HG03066 (cell line): ENCODE results near the gene PTGER3.
A peak's percentile ranks its signal among the peaks of the same experiment; 100 is the strongest.

Experiments
- ATAC-seq: cut with Tn5 transposase; IDR thresholded peaks from one replicate; pipeline ENCODE4 v1.9.1; 2021; ENCODE audit warnings: low read depth; ENCODE audit not compliant: unreplicated experiment

The PTGER3 gene

DNA sequence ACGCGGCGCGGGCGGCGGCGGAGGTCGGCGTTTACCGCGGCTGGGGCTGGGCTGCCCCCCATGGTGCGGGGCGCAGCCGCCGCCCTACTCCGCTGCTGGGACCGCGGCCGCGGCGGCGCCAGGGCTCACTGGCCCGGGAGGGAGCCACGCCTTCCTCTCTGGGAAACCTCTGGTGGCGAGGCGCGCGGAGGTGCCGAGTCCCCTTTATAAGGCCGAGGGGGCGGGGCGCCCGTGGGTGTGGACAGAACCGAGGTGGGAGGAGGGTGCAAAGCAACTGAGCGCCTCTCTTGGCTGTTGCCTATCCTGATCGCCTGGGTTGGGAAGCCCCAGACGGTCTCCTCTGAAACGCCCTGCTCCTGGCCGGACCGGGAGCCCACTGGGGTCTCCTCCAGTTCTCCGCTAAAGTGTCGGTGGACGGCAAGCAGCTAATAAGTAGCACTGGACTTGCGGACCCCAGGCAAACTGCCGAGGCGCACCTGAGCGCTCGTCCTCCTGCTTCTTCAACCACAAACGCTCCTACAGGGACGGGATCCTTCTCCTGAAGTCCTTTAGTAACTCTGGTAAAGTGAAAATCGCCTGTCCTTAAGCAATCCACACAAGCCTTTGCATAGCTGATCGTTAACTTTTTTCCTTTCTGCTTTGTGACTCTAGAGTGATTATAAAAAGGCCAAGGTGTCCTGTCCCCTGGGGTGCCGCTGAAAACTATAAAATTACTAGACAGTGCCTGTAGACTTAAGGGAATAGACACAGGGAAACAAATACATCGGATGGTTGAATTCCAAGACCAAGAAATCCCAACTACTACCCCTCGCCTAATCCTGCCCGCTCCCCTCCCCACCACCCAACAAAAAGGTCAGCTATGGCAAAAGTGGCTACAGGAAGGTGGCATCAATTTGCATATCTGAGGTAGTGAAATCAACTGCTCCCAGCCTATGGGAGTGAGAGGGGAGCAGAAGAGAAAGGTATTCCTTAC, at the start of gene PTGER3:
Gene PTGER3, minus strand, starts transcription at position 182 of the 973 bp plus-strand sequence. CDS start 239 bp downstream, outside the sequence.
- peak; percentile 42 for ATAC-seq

GRCh38 chr1:71094913-71095312, 47.3 kb upstream of the PTGER3 start:
- ATAC-seq: no peak

DNA sequence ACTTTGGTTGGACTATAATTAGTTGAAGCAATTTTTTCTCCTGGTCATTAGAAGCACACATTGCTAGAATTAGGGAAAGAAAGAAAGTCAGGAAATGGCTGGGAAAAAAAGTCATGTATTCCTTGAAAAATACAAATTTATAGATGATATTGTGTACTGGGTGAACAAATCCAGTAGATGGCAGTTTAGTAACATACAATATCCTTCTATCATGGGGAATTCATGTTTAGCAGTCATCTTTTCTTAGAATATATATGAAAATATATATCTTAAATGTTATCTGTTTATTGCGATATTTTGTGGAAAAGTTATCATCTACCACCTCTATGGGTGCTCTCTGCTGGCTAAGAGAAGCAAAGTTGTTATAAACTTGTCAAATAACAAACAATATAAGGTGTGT, 46.3 kb upstream of the PTGER3 start:
- ATAC-seq: no peak

GRCh38 chr1:71089536-71090270, 42.1 kb upstream of the PTGER3 start:
- no peak for ATAC-seq

DNA sequence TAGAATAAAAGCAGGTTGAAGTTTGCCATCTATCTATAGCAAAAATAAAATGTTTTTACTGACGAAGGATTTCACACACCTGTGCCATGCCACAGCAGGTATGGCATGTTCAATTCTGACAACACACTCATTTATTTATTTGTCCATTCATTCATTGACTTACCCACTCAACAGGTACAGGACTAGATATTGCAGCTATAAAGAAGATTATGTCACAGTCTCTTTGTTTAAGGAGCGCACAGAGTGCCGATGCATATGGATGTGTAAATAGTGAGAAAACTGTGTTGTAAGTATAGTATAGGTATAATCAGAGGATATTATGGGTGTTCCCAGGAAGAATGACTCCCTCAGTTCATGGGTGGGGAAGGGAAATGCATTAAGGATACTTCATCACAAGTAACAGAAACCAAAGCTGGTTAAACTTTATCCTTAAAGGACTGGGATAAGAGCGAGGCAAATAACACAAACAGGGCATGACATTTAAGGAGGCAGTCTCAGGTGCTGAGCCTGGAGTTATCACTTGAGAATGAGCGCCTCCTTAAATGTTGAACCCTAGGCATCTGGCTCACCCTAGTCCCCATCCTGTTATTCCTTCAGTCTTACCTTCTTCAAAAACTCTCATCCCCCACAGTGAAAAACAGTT, 41.1 kb upstream of the PTGER3 start:
- ATAC-seq: no peak

- ATAC-seq: no peak
Measured at GRCh38 chr1:71087713-71088112, 40.1 kb upstream of the PTGER3 start.

GRCh38 chr1:71087060-71087459, 39.4 kb upstream of the PTGER3 start:
- ATAC-seq: no peak

GRCh38 chr1:71086331-71086730, 38.7 kb upstream of the PTGER3 start:
- ATAC-seq: no peak

DNA sequence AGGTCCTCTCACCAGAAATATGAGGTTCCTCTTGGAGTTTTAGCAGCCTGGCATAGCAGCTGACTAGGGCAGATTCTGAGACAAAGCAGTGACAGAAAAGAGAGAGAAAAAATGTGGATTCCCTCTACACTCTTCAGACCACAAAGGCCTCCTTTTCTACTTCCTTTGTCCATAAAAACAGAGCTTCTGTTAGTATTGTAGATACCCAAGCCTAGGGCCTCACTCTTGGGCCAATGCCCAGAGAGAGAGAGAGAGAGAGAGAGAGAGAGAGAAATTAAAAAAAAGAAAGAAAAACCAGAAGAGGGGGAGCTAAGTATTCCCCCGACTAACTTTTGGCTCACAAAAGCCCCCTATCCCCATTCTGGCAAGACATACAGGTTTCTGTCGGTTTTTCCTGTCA, 35.7 kb upstream of the PTGER3 start:
- ATAC-seq: no peak

DNA sequence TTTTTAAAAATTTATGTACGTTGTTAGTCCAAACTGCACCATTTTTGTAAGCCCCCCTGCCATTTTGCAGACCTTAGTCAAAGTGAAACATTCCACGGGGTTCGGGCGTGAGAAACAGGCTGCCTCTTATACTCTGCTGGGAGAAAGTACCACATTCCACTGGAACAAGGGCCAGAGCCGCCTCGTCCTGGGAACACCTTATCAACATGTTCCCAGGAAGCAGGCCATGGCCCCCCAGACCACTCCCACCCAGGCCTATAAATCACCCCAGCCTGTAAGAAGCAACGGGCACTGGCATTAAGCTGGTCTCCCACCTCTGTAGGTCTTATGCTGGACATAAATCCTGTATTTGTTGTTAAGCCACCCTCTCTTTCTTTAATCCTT, 34.1 kb upstream of the PTGER3 start:
- no peak for ATAC-seq

DNA sequence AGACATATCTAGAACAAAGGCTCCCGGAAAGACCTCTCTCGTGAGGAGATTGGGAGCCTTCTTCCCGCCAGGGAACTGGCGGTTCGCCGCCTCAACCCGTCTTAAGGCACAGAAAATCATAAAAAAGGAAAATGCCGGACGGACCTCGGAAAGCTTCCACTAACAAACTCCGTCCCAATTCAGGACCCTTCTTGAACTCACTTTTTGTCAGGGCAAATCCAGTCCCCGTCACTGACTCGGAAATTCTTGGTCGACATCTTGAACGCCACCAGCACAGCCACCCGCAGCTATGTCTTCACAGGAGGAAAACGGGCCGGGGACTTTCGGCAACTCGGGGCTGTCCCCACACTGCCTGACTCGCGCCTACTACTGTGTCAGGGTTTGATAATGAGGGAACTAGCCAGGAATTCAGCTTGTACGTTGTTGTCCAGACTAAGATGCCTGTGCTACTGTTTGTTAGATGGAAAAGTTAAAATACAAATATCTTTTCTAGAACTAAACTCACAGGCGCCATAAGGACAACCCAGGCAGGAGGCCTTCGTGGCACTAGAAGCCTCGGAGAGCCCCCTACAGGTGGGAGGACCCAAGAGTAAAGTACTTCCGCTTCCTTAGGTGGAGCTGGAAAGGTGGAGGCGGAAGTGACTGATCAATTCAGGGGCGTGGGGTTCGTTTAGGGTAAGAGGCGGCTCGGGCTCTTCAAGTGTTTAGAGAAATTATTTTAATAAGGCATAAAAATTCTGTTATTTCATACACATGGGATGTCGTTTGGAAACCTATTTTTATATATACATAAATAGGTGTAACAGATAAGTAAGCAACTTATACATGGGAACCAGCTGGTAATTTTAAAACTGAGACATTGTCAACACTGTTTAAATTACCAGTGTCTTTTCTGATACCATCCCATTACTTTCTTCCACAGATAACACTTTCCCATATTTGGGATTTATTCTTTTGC, 33.4 kb upstream of the PTGER3 start, which contains the start of gene ZRANB2:
Gene ZRANB2, minus strand, starts transcription at position 297 of the 958 bp plus-strand sequence. Its CDS starts 40 bp downstream, at position 257.
- peak; percentile 99 for ATAC-seq

DNA sequence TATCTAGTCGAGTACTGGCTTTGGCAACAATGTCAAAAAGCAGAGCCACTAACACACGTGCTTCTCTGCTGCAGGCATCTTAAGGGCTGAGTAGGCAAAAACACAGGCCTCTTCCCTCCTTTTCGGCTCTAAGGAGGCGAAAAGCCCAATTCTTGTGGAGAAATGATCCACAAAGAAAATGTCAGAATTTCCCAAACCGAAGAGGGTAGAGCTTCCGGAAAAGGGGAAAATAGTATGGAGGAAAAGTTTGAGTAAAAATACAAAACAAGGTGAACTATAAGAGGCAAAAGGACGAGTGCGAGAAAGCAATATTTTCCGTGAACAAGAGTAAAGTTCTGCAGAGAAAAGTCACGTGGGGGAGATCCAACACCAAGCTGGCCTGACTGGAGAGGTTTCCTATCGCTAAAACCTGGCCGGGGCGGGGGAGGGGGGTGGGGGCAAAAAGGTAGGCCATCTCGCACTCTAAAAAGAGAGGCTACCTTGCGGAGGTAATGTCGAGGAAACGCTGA, 32.7 kb upstream of the PTGER3 start:
- peak; percentile 16 for ATAC-seq

DNA sequence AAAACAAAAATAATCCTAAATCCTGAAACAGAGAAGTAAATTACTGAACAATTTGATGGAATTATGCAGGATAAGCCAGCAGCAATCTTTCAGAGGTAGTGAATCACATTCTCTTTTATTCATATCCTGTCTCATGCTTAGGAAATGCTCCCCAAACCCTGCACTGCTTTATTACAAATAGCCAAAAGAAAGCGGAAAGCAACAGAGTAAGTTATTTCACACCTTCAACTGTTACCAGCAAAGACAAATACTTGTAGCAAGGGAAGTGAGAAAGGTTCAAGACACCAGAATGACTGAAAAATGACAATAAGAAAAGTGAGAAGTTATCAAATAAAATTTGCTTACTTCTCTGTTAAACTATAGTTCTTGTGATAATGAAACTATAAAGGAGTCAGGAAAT, 27.1 kb upstream of the PTGER3 start:
- no peak for ATAC-seq

DNA sequence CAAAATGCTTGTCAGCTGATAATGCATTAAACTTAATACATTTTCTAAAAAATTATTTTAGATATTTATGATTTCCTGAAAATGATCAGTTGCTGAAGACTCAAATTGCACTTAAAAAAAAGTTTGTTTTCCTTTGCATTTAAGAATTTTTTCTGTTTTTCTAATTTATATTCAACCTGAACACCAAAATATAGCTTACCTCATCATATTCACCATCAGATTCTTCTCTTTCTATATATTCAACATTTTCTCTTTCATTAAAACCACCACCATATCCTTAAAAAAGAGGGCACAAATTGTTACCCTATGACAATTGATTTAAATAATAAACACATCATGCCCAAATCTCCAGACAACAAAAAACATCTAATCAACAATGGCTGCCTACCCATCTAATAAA, 24.7 kb upstream of the PTGER3 start:
- ATAC-seq: no peak

DNA sequence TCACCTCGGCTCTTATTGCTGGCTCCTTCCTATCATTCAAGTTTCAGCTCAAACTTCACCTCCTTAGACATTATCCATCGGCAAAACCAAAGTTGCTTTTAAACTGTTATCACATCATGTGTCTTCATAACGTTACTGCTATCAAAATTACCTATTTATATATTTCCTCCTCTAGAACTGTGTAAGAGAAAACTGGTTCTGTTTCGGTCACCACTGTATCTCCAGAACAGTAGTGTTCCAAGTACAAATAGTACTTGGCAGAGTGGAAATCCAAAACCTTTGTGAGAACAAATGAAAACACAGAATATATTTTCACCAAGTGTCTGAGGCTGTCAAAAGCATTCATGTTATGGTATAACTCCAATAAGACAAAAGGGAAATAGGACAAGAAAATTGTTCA, 24.1 kb upstream of the PTGER3 start:
- no peak for ATAC-seq

GRCh38 chr1:71068325-71069240, 21.0 kb upstream of the PTGER3 start:
- peak; percentile 78 for ATAC-seq

DNA sequence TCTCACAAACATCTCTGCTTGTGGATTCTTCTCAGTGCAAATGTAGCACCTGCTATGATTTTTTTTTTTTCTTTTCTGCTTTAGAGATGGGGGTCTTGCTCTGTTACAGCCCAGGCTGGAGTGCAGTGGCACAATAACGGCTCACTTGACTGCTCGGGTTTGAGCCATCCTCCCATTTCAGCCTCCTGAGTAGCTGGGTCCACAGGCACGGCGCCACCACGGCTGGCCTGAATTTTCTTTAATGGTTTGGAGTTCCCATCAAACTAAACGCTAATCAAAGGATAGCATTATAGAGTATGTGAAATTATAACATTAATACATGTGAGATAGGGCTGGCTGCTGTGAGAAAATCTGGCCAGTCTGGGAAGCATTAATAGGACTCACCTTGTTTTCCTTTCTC, 7.2 kb upstream of the PTGER3 start:
- no peak for ATAC-seq

GRCh38 chr1:71054281-71054731, 6.7 kb upstream of the PTGER3 start:
- ATAC-seq: no peak

- no peak for ATAC-seq
Measured at GRCh38 chr1:71053758-71054157, 6.1 kb upstream of the PTGER3 start.
